GM21737 (cell line): ENCODE measurements around the gene EID3.

Experiments used
- ATAC-seq: cut with Tn5 transposase; IDR thresholded peaks from one replicate; pipeline ENCODE4 v1.9.1; 2021; ENCODE audit warnings: mild to moderate bottlenecking, moderate library complexity; ENCODE audit not compliant: unreplicated experiment

Gene EID3

DNA sequence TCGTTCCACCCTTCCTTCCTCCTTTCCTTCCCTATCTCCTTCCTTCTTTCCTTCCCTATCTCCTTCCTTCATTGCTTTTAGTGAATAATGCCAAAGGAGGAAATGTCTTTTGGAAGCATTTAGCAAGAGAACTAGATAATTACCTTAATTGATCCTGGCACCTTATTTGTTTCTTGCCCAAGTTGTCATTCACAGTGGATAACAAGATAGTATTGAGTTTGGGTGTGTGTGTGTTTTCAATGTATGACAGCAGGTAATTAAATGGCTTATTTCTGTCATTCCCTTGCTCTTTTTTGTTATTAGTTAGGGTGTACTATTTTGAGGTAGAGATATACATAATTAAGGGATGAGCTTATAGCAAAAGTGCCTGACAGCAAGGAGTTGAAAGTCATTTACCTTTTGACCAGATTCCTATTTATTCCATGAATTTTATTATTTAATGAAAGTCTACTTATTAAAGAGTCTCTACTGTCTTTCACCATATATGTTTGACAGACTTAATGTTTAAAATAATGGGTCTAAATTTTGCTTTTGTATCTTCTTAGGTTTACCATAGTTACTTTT is 30.2 kb downstream of the EID3 start:
- ATAC-seq = no peak

DNA sequence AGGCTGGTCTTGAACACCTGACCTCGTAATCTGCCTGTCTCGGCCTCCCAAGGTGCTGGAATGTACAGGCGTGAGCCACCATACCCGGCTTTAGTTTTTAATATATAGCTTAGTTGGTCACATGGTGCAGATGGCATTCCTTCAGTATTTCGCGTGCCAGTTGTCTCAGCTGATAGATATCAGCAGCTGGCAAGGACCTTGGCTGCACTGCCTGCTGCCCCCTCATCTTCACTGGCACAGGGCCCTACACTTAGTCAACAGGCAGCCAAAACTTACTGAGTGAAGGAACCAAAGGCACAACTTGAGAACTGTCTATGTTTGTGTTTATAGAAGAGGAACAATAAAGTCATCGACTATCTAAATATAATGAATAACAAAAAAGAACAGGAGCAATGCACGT is 31.0 kb downstream of the EID3 start:
- ATAC-seq = no peak

DNA sequence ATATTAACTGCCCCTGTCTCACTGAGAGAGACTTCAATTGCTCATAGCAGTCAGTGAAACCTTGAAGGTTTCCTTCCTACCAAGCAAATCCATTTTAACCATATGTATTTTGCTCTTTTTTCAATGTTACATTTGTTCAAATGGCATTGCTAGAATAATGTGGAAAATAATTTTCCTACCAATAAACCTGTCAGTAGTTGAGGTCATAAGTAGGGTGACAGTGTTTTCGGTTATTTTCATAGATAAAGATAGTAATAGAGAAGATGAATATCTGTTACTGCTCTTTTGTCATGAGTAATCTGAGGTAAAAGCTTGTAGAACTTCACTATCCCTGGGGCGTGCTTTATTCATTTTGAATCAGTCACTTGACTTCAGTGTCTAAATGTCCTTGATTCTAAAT is 32.6 kb downstream of the EID3 start:
- no peak for ATAC-seq

- ATAC-seq = no peak
These were observed 33.6 kb downstream of the EID3 start for GRCh38 chr12:104337030-104337558.

GRCh38 chr12:104339663-104340062 is 36.1 kb downstream of the EID3 start:
- ATAC-seq = no peak

- no peak for ATAC-seq
These were observed 36.6 kb downstream of the EID3 start for GRCh38 chr12:104340177-104340576.

- ATAC-seq = no peak
These were observed 37.5 kb downstream of the EID3 start for GRCh38 chr12:104340925-104341611.

DNA sequence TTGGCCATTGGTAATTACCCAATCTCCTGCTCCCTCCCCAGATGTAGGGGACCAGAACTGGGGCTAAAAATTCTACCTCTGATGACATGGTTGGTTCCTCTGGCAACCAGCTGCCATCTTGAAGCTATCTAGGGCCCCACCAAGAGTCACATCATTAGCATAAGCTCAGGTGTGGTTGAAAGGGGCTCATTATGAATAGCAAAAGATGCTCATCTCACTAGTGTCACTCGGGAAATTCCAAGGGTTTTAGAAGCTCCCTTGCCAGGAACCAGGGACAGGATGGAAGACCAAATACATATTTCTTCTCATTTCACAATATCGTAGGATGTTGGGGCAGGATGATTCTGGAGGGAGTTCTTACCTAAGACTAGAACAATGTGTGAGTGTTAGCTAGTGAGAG is 38.6 kb downstream of the EID3 start:
- no peak for ATAC-seq

- ATAC-seq = no peak
These were observed 39.2 kb downstream of the EID3 start for GRCh38 chr12:104342635-104343249.

DNA sequence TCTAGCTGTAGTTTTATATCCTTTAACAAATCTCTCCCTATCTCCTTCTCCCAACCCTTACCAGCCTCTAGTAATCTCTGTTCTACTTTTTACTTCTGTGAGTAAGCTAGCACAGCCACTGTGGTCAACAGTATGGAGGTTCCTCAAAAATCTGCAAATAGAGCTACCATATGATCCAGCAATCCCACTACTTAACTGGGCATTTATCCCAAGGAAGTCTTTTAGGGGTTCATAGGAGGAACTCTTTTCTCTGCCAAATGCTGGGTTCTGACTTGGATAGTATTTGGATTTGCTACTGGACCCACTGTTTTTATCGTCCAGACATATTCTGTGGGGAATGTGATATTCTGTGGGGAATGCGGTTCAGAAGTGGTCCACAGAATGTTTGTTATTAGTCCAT is 41.1 kb downstream of the EID3 start:
- no peak for ATAC-seq

DNA sequence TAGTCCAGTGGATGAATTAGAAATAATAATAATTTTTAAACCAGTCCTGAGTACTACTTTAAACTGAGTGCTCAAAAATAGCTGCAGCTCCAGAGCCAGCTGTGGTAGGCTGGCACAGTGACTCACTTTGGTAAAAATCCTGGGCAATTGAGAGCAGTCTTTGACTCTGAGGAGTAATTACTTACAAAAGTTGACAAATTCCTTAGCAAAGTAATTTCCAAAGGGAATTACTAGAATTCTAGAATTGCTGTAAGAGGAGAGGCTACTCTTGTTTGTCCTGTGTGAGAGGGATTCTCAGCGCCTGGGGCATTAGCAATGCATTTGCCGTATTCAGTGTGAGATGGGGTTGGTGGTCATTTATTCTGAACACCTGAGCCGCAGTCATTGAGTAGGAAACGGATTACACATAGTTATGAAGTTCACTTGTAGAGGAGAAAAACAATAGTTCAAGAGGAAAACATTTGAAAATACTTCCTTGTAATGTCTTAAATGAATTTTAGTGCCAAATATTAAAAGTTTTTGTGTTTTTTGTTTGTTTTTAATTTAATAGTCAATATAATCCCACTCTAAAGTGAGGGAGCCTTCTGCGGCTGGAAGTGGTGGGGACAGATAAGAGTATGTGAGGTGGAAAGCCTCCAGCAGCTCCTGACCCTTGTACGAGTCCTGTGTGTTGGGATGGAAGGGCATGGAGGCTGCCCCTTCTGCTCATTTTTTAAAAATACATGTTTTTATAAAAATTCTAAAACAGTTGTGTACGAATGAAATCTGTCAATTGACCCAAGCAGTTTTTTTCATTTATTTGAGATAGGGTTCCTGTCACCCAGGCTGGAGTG is 41.9 kb downstream of the EID3 start:
- no peak for ATAC-seq

DNA sequence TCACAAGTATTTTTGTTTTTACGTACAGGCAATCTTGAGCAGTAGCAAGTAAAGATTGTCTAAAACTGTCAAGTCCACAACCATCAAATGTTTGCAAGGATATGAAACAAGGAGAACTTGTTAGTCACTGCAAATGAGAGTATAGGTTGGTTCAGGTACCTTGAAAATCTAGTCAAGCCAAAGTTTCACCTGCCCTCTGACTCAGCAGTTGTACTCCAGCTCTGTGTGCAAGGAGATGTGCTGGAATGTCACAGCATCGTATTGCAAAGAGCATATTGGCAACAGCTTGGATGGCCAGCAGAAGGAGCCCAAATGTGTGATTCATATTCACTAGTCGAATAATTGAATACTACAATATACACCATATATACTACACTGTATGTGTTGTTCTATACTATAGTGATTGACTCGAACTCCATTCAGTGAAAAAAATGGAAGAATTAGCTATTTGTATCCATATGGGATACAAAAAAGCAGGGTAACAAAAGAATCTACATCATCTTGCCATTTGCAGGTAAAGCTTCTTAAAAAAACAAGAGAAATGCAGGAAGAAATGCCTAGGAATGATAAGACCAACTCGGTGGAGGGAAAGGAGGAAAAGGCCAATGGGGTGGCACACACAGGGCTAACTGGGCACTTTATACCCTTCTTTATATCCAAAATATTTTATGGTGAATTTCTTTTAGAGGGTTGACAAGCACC is 44.0 kb downstream of the EID3 start:
- no peak for ATAC-seq

DNA sequence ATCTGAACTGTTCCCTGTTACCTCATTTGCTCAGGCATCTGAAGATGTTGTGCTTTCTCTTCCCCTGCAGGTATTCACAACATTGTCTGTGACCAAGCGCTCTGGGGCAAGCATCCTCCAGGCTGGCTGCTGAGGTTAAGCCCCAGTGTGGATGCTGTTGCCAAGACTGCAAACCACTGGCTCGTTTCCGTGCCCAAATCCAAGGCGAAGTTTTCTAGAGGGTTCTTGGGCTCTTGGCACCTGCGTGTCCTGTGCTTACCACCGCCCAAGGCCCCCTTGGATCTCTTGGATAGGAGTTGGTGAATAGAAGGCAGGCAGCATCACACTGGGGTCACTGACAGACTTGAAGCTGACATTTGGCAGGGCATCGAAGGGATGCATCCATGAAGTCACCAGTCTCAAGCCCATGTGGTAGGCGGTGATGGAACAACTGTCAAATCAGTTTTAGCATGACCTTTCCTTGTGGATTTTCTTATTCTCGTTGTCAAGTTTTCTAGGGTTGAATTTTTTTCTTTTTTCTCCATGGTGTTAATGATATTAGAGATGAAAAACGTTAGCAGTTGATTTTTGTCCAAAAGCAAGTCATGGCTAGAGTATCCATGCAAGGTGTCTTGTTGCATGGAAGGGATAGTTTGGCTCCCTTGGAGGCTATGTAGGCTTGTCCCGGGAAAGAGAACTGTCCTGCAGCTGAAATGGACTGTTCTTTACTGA is 44.9 kb downstream of the EID3 start:
- no peak for ATAC-seq

DNA sequence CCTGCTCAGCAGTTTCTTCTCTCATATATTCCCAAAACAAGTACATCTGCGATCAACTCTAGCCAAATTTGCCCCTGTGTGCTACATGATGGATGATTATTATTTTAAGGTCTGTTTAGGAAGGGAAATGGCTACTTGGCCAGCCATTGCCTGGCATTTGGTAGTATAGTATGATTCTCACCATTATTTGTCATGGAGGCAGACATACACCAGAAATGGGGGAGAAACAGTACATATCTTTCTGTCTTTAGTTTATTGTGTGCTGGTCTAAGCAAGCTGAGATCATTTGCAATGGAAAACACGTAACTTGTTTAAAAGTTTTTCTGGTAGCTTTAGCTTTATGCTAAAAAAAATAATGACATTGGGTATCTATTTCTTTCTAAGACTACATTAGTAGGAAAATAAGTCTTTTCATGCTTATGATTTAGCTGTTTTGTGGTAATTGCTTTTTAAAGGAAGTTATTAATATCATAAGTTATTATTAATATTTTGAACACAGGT is 45.5 kb downstream of the EID3 start:
- ATAC-seq = no peak

GRCh38 chr12:104350211-104351056 is 46.9 kb downstream of the EID3 start:
- no peak for ATAC-seq

DNA sequence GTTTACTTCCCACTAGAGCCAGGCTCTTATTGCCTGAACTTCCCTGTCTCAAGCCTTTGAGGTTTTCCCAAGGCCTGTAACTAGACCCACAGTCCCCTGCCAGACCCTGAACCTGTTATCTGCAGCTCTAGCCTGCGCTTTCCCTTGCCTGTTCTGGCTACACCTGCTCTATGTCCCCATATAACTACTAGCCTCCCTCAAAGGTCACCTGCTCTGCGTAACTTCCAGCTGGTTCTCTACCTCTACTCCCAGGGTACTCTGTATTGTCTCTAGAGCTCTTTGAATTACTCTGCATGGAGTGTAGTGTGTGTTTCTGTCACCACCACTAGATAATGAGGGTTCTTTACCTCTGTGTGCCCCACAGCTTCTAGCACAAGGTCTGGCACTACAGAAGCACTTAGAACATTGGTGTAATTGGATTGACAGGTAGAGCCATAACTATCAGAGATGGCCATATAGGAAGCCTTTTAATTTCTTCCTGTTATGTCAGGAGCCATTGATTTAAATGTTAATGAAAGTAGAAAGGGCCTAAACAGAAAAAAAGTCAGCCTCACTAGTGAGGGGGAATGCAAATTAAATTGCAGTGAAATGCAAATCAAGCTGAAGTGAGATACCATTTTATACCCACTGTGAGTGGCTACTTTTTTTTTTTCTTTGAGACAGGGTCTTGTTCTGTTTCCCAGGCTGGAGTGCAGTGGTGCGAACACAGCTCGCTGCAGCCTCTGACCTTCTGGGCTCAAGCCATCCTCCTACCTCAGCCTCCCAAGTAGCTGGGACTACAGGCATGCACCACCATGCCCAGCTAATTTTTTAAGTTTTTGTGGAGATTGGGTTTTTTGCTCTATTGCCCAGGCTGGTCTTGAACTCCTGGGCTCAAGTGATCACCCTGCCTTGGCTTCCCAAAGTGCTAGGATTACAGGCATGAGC is 47.8 kb downstream of the EID3 start:
- no peak for ATAC-seq

DNA sequence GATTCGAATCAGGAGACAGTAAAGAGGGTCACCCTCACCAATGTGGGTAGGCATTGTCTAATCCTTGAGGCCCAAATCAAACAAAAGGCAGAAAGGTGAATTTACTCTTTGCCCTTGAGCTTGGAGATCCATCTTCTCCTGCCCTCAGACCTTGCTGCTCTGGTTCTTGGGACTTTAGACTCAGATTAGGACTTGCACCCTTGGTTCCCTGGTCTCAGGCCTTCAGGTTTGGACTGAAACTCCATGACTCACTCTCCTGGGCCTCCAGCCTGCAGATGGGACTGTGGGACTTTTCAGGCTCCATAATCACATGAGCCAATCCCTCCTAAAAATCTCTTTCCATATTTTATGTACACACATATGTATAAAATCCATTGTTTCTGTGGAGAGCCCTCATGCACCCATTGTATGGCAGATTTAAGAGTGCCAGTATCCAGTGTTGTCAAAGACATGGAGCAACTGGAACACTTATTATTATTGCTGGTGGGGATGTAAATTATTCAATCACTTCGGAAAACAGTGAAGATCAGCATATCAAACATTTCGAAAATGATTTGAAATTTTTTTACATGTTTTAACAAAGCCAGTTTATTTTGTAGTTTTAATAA is 48.7 kb downstream of the EID3 start:
- ATAC-seq = no peak
